Right forelimb (tissue), 1 donor: ENCODE measurements around the gene NTN3.

ENCODE experiments used
- DNase-seq: peaks from one replicate; pipeline ENCODE4 v3.0.0-alpha.2; 2018

NTN3 gene

DNA sequence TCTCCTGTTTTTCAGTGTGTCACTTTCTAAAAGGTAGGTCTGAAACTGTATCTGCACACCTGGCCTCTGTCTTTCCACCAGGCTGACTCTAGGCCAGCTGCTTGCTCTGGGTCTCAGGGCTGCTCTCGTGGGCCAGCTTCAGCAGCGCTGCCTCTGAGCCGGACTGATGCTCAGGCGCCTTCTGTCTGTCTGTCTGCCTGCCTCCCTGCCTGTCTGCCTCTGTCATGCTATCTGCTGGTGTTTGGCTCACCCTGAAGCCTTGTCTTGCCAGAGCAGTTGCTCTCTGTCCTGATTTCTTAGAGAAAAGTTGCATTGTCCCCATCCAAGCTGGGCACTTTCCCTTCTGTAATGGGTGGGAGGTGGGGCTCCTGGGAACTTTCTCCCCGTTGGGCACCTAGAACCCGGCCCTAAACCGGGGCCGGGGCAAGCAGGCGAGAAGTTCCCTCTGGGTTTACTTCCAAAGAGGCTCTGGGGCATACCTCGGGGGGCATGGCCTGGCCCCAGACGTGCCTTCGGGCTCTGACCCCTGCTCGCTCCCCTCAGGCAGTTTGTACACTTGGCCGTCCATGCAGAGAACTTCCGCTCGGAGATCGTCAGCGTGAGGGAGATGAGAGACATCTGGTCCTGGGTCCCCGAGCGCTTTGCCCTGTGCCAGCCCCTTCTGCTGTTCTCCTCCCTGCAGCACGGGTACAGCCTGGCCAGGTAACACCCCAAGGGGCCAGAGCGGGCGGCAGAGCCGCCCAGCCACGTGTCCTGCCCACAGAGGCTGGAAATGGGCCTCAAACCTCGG lies 26.8 kb downstream of the NTN3 start:
- DNase-seq = no peak

DNA sequence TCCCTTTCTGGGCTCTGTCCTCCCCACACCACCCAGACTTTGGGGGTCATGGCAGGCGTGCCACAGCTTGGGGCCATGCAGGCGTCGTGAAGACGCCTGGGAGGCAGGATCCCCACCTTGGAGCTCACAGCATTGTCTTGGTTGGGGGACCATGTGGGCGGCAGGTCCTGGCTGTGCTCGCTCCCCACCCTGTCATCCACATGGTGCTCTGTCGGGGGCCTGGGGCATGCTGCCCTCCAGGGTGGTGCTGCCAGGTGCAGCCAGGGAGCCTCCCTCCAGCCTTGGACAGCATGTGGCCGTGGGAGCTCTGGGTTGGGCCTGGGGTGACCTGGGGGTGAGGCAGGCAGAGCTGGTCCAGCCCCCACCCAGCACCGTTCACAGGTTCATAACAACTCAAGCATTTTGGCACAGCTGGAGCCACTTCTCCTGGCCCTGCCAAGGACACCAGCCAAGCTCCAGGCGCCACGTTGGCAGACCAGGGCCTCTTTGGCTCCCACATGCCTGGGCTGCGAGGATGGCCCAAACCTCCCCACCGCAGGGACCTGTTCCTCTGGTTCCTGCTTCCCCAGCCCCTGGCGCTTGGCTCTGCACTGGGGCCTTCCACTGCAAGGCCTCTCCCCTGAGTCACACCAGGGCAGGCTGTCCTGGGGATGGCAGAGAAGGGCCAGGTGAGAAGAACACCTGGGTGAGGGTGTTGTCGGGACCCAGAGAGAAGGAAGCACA lies 27.6 kb downstream of the NTN3 start:
- peak; percentile 42 for DNase-seq

DNA sequence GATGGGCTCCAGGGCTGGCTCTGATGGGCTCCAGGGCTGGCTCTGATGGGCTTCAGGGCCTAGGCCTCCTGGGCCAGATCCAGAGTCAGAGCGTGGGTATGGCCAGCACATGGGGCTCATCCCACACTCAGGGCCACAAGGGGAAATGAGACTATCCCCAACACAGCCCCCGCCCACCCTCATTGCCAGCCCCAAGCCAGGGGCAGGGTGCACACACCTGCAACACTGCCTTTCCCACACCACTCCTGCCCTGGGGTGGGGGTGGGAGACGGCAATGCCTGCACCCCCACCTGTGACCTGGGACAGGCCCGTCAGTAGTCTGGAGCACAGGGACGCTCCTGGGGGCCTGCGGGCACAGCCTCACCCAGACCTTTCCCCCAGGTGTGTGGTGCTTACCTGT lies 28.4 kb downstream of the NTN3 start:
- no peak for DNase-seq

DNA sequence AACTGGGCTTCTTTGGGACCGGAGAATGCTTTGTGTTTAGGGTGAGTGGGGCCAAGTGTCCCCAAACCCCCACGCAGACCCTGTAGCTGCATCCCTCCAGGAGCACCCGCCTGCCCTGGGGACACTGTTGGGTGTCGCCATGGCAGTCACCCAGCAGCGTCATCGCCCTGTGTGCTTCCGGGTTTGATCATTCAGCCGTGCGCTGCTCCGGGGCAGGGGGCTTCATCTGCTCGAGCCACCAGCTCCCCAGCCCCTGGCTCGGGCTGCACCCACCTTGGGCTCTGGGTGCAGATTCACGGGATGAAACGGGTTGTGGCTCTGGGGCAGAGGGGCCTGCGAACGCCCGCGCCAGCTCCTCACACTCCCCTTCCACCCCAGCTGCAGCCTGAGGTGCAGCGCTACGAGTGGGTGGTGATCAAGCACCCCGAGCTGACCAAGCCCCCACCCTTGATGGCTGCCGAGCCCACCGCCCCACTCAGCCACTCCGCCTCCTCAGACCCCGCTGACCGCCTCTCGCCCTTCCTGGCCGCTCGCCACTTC lies 28.9 kb downstream of the NTN3 start:
- no peak for DNase-seq

DNA sequence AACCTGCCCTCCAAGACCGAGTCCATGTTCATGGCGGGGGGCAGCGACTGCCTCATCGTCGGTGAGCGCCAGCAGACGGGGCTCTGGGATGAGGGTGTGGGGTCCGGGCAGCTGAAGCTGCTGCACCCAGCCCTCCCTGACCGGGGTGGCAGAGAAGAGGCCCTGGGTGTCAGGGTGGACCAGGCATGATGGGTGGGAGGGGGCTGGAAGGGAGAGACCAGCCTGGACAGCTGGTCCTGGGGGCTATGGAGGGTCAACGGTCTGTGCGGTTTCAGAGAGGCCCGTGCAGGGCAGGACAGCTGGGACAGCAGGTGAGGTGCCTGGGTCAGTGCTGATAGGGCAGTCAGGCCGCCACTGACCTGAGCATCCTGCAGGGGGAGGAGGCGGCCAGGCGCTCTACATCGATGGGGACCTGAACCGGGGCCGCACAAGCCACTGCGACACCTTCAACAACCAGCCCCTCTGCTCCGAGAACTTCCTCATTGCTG lies 29.4 kb downstream of the NTN3 start:
- DNase-seq = no peak

DNA sequence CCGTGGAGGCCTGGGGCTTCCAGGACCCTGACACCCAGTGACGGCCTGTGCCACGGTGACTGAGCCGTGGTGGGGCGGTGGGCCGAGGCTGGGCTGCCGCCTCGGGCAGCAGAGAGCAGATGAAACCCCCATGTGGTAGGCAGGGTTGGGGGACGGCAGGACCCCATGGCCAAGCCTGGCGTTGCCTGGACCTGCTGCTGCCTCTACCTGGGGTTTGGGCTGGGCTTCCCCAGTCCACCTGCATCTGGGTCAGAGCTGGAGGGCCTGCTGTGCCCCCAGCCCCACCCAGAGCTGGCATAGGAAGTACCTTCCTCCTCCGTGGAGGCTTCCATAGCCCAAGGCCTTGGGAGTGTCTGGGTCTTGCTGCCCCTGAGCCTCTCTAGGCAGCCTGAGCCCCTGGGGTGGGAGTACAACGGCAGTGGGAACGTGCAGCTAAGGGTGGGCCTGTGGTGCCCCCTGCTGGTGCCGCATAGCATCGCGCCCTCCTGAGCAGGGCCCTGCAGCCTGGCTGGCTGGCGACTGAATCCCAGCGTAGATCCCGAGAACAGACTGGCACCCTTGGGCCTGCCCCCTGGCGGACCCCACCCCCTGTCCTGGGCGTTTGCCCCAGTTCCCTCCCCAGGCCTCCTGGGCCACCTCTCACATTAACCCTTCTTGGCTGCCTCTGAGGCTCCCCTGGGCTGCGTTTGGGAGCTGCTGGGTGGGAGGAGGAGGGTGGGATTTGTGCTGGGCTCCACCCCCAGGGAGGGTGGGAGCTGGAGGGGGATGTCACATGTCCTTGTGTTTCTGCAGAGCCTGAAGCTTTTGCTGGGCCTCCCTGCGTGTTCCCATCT lies 30.0 kb downstream of the NTN3 start:
- DNase-seq = peak; percentile 94

DNA sequence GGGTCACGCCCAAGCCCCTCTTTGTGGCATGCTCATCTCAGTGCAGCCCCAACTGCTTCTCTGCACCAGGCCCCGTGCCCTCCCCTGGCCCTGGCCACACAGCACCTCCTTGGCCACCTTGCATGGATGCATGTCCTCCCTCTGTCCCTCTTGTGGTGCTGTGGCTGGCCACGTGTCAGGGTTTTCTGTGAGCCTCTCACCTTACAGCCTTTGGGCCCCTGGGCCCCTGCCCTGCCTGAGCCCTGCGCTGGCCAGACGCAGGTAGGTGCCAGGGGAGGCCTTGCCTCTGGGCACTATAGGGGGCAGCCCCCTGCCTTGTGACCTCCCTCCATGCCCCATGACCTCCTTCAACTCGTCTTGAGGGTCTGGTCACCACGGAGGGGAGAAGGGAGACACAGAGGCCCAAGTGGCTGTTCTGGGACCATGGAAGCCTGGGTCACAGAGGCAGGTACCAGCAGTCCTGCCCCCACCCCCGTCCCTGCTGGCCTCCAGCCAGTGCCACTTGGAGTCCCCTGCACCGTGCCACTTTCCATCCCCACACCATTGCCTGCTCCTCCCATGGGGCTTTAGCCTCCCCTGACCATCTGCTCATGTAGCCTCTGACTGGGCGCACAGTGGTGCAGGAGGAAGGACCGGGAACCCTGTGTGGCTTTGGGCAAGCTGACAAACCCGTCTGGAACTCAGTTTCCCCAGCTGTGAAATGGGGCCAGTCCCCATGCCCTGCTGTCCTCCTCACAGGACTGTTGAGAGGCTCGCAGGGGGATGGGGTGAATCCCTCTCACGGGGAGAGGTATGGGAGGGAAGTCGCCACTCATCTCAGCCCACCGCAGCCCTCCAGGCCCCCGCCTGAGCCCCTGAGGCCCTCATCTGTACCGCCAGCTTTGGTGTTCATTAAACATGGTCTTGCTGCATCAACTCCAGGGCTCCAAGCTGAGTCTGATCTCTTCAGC lies 31.1 kb downstream of the NTN3 start:
- peak; percentile 42 for DNase-seq

DNA sequence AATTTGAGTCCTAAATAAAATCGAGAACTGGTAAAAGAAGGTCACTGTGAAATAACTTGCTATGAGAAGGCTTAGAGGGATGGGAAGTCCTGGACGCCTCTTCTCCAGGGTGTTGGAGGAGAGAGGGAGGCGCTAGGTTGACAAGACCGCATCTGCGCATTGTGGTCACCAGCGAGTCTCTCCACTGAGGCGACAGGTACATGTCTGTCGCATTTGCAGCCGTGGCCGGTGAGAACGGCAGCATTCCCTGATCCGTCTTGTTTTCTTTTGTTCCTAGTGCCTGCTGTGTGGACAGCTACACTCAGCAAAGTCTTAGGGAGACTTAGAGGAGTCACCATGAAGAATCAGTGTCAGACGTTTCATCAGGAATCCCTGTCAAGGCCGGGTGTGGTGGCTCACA lies 34.6 kb downstream of the NTN3 start:
- no peak for DNase-seq

DNA sequence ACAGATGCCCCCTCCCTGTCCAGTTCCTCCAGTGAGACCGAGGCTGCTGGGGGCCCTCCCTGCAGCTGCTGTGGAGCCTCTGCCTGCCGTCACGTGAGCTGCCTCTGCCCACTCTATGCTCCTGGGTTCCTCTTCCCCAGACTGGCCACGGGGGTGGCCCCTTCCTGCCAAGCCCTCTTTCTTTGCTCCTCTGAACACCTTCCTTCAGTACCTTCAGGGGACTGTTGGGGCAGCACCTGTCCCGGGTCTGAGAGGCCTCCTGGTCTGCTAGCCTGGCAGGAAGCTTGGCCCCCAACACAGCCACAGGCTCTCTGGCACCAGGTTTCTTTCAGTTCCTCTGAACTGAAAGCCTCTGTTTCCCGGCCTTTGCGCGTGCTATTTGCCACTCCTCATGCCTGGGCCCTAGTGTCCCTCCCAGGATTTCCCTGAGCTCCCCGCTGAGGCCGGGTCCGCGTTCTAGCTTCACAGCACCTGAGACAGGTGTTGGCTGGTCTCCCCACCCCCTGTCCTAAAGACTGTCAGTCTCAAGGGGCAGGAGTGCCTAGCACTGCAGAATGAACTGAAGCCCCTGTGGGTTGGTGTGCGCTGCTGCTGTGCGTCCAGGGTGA lies 36.1 kb downstream of the NTN3 start:
- no peak for DNase-seq

DNA sequence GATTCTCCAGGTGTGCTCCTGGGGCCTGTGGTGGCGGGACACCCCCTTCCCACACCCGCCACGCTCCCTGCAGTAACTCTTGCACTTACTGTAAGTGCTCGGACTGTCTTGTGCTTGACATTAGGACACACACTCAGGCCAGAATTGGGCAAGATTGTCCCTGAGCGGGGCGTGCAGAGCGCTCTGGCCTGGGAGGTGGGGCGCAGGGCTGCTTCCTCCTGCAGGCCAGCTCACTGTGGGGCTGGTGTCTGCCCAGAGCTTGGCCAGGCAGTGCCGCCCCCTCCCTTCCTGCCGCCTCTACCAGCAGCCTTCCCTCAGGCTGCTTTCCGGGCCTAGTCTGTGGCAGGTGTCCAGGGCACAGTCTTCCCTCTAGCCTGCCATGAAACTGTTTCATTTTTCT lies 36.6 kb downstream of the NTN3 start:
- DNase-seq = no peak

DNA sequence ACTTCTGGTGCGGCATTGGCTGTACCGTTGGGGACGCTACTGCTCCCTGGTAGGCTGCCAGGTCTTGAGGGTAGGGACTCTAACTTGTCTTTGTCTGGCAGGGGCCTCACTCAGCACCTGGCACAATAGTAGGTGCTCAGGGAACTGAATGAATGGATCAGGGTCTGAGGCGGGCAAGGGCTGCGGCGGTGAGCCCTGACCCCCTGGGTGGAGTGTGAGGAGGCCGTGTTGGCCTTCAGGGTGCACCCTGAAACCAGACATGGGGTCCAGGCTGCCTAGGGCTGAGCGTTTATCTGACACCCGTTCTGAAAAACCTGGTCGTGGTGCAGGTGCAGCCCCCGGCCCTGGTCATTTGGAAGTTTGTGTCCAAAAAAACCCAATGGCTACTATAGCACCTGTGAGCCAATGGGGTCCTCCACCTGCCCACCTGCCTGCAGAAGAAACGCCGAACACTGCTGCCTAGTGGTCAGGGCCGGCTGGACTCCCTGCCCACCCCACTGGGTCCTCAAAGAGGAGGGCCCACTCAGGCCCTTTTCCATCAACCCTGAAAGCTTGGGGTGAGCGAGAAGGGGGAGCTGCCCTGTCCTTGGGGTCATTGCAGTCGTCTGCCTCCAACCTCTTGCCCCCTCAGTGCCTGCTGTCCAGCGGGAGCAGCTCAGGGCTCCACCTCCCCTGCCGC lies 37.8 kb downstream of the NTN3 start:
- no peak for DNase-seq

DNA sequence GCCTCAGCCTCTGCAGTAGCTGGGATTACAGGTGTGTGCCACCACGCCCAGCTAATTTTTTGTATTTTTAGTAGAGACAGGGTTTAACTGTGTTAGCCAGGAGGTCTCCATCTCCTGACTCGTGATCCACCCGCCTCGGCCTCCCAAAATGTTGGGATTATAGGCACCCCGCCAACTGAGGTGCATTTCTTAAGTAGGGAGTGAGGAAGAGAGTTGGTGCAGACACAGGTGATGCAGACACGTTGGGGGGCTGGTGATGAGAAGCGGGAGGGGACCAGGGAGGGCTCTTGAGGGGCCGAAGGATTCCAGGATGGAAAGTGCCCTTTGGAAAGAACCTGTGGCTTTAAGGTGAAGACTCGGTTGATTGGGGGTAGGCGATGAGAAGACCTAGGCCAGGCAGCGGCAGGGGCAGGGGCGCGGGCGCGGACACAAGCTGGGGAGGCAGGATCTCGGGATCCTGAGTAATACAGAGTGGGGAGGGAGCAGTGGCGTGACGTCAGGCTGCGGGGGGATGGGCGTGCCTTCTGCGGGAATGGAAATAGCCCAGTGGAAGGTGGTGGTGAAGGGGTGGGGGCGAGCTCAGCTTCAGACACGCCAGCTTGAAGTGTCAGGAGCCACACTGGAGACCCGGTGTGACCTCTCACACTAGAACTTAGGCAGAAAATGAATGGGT lies 40.2 kb downstream of the NTN3 start:
- peak; percentile 72 for DNase-seq

DNA sequence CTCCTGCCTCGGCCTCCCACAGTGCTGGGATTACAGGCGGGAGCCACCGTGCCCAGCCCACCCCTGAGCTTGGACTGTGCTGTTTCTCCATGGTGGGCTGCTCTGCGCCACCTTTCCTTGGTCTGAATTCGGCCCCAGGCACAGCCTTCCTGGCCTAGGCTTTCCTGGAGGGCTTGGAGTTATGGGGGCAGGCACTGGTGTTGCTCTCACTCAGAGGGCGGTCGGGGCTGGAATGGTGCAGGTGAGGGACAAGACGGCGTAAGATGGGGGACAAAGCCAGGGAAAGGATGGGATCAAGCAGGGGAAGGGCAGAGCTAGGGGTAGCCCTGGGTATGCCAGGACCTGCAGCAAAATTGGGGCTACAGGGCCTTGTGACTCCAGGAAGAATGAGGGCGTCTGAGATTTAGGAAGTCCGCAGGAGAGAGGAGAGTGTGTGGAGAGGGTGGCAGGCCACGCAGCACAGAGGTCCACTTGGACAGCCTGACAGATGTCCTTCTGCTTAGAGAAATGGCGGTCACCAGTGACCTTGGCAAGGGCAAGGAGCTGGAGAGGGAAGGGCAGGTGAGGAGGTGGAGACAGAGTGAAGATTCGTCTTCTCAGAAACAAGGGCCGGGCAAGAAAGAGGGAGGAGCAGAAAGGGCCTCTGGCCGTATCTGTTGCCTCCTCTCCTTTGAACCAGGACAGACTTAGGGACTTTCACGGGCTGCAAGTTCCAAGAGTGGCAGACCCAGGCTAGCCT lies 41.1 kb downstream of the NTN3 start:
- peak; percentile 38 for DNase-seq

DNA sequence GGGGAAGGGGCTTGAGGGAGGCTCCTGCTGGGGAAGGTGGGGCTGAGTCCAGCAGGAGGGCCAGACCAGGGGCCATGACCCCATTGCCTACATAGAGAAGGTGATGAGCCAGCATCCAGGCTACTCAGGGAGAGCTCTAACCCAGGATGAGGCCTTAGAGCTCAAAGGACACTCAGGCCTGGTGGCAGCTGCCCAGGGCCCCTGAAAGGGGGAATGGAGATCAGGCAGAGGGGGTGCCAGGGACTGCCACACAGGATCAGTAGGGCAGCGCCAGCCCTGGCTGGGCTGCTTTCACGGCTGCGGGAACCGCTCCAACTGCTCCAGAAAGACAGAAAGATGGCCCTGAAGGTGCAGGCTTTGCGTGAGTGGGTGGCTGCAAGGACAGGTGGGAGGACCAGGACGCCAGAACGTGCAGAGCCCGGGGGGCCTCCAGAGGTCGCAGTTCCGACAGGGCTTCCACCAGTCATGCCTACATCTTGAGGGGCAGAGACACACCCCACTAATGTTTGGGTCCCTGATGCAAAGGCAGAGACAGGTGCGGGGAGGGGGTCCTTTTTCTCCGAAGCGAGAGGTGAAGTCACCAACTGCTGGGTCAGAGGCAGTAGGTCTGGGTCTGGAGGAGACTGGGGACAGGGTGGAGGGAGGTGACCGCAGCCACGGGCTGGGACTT lies 41.8 kb downstream of the NTN3 start:
- peak; percentile 45 for DNase-seq

DNA sequence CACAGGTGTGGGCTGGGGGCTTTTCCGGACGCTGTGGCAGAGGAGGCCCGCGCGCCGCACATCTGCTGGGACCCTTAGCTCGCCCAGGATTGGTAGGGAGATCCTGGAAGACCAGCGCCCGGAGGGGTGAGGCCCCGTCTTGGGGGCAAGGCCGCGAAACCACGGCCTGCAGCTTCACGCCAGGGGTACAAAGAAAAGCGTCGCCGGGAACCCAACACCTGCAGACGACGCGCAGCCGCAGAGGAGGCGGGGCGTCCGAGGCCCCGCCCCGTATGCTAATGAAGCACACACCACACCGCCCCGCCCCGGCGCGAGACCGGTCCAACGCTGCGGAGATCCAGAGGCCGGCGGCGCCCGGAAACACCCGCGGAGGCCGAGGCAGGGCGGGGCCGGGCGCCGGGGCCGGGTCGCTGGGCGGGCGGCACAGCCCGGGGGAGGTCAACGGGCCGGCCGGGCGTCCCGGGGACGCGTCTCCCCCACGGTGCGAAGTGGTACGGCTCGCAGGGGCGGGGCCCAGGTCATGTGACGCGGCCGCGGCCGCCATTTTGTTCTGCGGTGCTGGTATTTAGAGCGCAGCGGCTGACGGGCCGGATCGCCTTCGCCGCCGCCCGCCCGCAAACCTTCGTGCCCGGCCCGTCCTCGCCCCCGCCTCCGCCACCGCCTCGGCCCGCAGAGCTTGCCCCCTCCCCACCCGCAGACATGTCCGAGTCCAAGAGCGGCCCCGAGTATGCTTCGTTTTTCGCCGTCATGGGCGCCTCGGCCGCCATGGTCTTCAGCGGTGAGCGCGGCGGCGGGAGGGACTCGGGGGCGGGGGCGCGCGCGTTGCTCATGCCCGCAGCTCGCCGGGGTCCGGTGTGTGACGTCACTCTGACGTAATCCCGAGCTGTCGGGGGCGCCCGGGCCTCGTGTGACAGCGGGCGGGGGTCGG lies 42.6 kb downstream of the NTN3 start, which contains the start of gene ATP6V0C:
ATP6V0C (plus strand) TSS at position 548 of the 928 bp plus-strand sequence; CDS start at position 700, 152 bp downstream.
- peak; percentile 94 for DNase-seq

DNA sequence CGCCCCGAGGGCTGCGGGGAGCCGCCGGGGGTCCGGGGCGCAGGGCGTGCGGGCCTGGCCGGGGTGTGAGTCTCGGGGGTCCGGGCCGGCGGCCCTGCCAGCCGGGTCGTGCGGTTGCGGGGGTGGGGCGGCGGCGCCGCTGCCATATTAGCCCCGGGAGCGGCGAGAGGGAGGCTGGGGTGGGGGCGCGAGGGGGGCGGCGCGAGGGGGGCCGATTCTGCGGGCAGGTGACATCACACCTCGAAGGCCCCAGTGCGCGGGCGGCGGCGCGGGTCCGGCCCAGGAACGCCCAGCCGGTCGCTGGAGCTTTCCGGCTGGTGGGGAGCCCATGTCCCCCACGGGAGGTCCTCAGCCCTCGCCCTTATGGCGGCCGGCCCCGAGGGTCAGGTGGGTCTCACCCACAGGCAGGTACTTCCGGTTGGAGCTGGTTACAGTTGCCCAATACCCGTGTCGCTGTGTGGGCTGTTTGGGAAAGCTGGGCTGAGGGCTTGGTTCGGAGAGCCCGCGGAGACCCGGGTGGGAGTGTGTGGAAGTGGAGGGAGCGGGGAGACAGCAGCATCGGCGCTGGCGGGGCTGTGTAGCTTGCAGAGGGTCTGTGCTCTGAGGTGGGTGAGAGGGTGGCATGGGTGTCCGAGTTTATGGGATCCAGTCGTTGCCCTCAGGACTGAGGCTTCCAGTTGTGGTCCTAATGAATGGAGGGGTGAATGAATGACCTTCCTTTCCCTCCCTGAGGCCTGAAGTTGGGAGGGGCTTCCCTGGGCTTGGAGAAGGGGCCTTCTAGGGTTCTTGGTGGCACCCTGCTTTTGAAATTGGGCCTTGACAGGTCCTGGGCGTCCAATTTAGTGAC lies 43.5 kb downstream of the NTN3 start:
- DNase-seq = no peak
